ENCODE data around the gene CFAP57.

DNA sequence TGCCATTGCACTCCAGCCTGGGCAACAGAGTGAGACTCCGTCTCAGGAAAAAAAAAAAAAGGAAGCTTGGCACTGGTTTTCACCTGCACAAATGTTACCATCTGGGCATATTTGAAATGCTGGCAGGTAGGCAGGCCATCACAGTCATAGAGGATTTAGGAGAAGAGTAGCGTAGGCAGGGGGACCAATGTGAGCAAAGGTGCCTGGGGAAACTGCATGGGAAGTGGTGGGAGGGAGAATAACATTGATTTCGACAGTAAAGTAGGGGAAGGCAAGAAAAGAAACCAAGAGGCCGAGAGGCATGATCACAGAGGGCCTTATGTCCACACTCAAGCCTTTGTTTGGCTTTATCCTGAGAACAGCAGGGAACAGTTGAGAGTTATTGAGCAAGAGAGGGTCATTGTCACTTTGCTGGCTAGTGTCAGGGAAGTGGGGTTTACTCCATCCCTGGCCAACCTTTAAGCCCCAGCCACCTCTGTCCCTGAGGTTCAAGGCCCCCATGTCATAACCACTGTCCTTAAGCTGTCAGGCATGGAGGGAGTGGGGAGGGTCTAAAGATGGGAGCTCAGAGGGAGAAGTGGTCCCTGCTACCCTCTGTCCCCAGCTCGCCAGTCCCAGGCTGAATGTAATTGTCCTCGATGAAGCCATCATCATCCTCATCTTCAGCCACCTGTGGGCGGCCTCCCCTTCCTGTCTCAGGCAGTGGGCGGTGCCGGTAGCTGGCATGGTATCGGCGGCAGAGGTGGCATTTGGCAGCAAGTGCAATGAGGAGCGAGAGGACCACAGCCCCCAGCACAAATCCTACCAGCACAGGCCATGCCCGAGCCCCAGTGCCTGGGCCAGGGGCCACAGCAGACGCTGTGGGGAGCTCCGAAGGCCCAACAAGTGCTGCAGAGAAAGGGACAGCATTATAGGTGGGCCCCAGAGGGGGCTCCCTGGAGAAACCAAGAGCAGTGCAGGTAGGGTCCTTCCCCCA, 110.4 kb downstream of the CFAP57 start:
- TF ChIP-seq, protein P1, sequence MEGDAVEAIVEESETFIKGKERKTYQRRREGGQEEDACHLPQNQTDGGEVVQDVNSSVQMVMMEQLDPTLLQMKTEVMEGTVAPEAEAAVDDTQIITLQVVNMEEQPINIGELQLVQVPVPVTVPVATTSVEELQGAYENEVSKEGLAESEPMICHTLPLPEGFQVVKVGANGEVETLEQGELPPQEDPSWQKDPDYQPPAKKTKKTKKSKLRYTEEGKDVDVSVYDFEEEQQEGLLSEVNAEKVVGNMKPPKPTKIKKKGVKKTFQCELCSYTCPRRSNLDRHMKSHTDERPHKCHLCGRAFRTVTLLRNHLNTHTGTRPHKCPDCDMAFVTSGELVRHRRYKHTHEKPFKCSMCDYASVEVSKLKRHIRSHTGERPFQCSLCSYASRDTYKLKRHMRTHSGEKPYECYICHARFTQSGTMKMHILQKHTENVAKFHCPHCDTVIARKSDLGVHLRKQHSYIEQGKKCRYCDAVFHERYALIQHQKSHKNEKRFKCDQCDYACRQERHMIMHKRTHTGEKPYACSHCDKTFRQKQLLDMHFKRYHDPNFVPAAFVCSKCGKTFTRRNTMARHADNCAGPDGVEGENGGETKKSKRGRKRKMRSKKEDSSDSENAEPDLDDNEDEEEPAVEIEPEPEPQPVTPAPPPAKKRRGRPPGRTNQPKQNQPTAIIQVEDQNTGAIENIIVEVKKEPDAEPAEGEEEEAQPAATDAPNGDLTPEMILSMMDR (IDR thresholded peaks at IDR 0.05) = no peak
- TF ChIP-seq POLR2A (IDR thresholded peaks at IDR 0.05) = no peak
- no peak for TF ChIP-seq POLR2AphosphoS5 (IDR thresholded peaks at IDR 0.05)

Data from prostate gland (tissue), 2 donors.